GM19463 (cell line): ENCODE results near the gene RGL3.
"Not testable (repeated sequence)": the region's sequence is repeated elsewhere in the genome, so short reads cannot be mapped to it uniquely, and the experiment has no call there.

Source experiments
- ATAC-seq: cut with Tn5 transposase; IDR thresholded peaks from one replicate; pipeline ENCODE4 v1.9.1; 2021; ENCODE audit warnings: mild to moderate bottlenecking, moderate library complexity; ENCODE audit not compliant: unreplicated experiment

Gene RGL3

GRCh38 chr19:11450570-11451326 lies 31.6 kb upstream of the RGL3 start:
- no peak for ATAC-seq

- ATAC-seq, result no peak
Measured at GRCh38 chr19:11448923-11449554, 29.9 kb upstream of the RGL3 start.

DNA sequence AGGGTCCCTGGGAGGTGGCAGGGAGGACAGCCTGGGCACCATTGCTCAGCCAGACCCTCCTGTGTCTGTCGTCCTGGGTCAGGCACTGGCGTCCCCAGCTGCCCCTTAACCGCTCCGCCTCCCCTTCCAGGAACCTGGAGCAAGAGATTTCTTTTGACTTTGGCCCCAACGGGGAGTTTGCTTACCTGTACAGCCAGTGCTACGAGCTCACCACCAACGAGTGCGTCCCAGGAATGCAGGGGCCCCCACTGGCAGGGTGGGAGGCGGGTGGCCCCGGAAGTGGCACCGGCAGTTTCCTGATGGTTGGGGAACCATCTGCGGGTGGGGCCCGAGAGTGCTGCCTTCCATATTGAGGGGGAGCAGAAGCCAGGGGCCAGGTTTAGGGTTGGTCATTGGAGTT lies 29.3 kb upstream of the RGL3 start:
- no peak for ATAC-seq

GRCh38 chr19:11447347-11448262 lies 28.5 kb upstream of the RGL3 start:
- ATAC-seq, result no peak

- no peak for ATAC-seq
Measured at GRCh38 chr19:11446652-11447301, 27.7 kb upstream of the RGL3 start.

DNA sequence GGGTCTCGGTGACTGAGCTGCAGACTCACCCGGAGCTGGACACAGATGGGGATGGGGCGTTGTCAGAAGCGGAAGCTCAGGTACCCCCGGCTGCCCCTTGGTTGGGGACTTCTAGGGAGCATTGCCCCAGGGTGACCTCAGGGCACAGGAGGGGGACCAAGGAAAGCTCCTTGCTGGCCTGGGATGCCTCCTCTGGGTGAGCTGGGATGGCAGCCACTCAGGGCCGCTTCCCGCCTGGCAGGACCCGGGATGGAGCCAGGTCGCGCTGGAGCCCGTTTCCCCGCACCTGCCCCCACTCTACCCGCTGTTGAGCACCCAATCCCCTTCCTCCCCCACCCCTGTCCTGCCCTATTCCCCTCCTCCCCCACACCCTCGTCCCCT lies 27.1 kb upstream of the RGL3 start:
- ATAC-seq, result no peak

DNA sequence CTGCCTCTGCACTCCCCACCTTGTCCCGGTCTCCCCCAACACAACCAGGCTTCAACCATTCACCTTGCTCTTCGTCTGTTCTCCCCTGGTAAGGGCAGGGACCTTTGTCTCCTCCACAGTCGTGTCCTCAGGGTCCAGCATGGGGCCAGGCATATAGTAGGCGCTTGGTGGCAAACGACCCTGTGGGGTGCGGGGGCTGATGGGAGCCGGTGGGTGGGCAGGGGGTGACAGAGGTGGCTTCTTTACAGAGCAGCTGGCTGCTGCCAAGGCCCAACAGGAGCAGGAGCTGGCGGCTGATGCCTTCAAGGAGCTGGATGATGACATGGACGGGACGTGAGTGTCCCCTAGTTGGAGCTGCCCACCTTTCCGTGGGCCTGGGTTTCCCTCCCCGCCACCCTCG lies 26.0 kb upstream of the RGL3 start:
- no peak for ATAC-seq

DNA sequence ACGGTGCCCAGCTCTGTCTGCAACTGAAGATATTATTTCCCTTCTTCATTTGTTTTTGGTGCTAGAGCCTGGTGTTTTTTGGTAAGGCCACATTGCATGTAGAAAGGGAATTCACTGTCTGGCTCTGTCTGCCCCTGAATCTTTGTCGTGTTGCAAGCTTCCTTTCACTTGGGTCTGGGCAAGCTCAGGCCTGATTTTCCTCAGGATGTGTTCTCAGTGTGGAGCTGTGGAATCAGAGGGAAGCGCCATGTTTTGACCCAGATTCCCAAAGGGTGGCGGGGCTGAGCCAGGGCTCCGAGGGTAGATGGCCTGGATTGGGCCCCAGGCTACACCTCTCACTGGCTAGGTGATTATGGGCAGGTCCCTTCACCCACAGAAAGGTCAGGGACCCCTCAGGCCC lies 24.9 kb upstream of the RGL3 start:
- no peak for ATAC-seq

- no peak for ATAC-seq
Measured at GRCh38 chr19:11437955-11438354, 18.8 kb upstream of the RGL3 start.

DNA sequence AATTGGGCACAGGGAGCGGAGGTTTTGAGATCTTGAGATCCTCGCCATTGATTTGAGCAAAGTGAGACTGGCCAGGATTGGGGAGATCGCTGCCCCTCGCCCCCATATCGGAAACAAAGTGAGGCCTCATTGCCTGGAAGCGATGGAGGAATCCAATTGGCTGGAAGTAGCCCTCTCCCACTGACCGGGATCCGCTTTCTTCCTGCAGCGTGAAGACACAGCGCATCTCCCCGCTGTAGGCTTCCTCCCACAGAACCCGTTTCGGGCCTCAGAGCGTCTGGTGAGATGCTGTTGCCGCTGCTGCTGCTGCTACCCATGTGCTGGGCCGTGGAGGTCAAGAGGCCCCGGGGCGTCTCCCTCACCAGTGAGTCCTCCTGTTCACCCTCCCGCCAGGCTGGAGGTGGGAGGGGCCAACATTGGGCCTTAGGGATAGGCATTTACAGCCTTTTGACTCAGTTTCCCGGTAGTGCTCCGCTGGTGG lies 16.8 kb upstream of the RGL3 start:
- no peak for ATAC-seq

GRCh38 chr19:11435057-11435832 lies 16.1 kb upstream of the RGL3 start, which contains the start of the genes ODAD3 and PRKCSH:
ODAD3 (minus strand) TSS chr19:11435121; CDS start chr19:11435016, 105 bp downstream.
PRKCSH (plus strand) TSS chr19:11435635; CDS start chr19:11436118, 483 bp downstream.
- peak; percentile 90 for ATAC-seq

DNA sequence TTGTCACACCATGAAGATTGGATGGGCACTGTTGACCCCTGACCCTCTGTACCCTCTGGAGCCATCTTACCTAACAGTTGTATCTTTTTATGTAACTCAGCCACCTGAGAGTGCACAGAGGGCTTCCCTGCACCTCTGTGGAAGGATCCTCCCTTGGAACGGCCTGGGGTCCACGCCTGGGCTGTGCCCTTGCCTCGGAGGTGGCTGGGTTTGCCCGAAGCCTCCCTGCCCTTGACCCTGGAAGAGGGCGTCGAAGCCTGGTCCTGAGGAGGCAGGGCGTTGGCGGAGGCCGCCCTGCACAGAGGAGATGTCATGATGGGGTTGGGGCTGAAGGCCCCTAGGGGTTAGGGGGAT lies 15.6 kb upstream of the RGL3 start:
- ATAC-seq, result no peak

DNA sequence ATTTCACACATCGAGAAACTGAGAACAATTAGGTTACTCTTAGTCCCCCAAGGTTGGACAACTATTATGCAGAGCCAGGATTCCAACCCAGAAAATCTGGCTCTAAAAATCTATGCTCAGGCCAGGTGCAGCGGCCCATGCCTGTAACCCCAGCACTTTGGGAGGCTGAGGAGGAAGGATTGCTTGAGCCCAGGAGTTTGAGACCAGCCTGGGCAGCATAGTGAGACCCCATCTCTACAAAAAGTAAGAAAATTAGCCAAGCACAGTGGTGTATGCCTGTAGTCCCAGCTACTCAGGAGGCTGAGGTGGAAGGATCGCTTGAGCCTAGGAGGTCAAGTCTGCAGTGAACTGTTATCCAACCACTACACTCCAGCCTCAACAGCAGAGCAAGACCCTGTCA lies 14.4 kb upstream of the RGL3 start:
- ATAC-seq, result not testable (repeated sequence)

- no peak for ATAC-seq
Measured at GRCh38 chr19:11426656-11427055, 7.5 kb upstream of the RGL3 start.

DNA sequence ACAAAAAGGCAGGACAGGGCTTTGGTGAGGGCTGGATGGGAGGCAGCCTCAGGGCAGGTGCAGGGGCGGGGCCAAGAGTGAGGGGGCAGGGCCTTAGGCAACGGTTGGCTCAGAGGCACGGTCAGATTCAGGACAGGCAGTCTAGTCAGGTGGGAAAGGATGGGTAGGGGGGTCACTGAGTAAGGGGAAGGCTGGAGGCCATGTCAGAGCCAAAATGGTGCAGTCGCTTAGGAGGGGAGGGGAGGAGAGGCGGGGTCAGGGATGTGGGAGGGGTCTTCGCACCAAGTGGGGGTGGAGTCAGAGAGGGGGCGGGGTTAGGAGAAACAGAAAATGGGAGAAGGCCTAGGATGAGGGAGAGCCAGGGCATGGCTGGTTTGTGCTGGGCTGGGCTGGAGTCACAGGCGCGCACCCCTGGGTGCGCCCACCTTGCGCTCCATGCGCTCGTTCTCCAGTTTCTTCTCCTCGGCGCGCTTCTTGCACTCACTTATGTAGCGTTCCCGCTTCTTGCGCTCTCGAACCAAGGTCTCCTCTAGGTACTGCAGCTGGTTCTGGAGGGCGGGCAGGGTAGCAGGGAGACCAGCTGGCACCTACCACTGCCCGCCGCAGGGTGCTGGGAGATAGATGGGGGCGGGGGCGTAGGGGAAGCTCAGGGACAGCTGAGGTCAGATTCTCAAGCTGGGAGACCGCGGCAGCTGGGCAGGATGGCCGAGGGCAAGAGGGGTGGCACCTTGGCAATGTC lies 6.8 kb upstream of the RGL3 start:
- ATAC-seq, result no peak

DNA sequence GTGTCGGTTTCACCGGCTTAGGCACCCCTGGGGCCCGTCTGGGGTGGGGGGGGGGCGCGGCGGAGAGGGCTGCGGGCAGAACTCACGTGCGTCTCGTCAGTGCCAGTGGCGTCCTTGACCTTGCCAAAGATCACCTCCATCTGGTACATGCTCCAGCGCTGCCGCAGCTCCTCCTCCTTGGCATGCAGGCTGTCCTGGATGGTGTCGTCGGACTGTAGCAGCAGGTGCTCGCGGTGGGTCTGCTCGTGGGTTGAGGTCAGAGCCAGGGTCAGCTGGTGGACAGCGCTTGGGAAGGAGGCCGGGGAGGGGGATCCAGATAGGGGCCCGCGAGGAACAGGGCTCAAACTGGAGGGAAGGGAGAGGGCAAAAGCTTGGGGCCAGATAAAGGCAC lies 4.7 kb upstream of the RGL3 start:
- no peak for ATAC-seq

GRCh38 chr19:11423164-11423790 lies 4.2 kb upstream of the RGL3 start:
- ATAC-seq, result no peak

DNA sequence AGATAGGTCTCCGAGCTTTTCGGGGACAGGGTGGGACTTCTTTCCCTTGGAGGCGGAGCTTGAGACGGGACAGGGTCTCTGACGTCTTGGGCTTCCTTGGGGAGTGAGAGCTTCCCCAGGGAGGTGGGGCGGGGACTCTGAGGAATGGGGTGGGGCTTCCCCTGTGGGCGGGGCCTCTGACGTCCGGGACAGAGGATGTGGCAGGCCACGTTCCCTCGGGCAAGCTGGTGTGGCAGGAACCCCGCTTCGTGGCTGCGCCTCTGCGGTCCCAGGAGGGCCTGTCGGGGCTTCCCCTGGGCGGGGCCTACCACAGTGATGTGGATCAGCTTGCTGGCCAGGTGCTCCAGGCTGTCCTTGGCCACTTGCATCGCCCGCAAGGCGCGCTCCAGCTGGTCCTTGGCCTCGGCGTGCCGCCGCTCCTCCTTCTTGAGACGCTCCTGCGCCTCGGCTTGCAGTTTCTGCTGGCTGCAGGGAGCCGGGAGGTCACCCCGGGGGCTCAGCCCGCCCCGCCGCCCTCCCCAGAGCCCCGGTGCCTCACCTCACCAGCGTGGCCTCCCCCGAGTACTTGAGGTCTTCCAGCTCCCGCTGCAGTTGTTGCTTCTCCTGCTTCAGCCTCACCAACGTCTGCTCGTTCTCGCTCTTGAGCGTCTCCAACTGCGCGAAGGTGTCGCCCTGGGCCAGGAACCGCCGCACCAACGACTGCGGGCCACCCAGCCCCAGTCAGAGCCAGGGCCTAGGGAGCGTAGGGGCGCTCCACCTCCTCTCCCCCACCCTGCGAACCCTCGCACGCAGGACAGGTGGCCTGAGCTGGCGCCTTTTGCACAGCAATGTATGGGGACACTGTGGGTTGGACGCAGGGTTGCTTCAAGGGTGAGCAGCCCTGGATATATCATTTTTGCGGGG lies 3.3 kb upstream of the RGL3 start:
- peak; percentile 44 for ATAC-seq
